WERI-Rb-1 (cell line): ENCODE data around the gene PALD1.
"Not testable (repeated sequence)": the region's sequence is repeated elsewhere in the genome, so short reads cannot be mapped to it uniquely, and the experiment has no call there.

Source experiments
- DNase-seq: peaks from one replicate; pipeline ENCODE4 v3.0.0-alpha.2; 2020
- H3K27ac ChIP-seq: fragments of 250-450 bp; sonication (Bioruptor Pico); 2 replicates; pipeline ENCODE4 v1.5.1; 2020; ENCODE audit warnings: mild to moderate bottlenecking, moderate library complexity
- H3K27me3 ChIP-seq: fragments of 250-450 bp; sonication (Bioruptor Pico); 2 replicates; pipeline ENCODE4 v1.5.1; 2021; ENCODE audit warnings: mild to moderate bottlenecking, low read depth, moderate library complexity; ENCODE audit not compliant: insufficient read depth, severe bottlenecking
- H3K36me3 ChIP-seq: fragments of 250-450 bp; sonication (Bioruptor Pico); 2 replicates; pipeline ENCODE4 v1.5.1; 2020; ENCODE audit warnings: mild to moderate bottlenecking, moderate library complexity
- H3K4me3 ChIP-seq: 2 replicates; pipeline ENCODE4 v1.5.1; 2011; ENCODE audit warnings: low read depth, mild to moderate bottlenecking, control low read depth, low read length
- H3K9me3 ChIP-seq: fragments of 250-450 bp; sonication (Bioruptor Pico); 2 replicates; pipeline ENCODE4 v1.5.1; 2021; ENCODE audit warnings: mild to moderate bottlenecking, moderate library complexity; ENCODE audit not compliant: severe bottlenecking
- TF ChIP-seq, protein P1 (sequence below): IDR thresholded peaks from 2 replicates; pipeline ENCODE4 v1.5.1; 2011; ENCODE audit warnings: low read depth, mild to moderate bottlenecking, control low read depth, inconsistent platforms, low read length

The PALD1 gene

DNA sequence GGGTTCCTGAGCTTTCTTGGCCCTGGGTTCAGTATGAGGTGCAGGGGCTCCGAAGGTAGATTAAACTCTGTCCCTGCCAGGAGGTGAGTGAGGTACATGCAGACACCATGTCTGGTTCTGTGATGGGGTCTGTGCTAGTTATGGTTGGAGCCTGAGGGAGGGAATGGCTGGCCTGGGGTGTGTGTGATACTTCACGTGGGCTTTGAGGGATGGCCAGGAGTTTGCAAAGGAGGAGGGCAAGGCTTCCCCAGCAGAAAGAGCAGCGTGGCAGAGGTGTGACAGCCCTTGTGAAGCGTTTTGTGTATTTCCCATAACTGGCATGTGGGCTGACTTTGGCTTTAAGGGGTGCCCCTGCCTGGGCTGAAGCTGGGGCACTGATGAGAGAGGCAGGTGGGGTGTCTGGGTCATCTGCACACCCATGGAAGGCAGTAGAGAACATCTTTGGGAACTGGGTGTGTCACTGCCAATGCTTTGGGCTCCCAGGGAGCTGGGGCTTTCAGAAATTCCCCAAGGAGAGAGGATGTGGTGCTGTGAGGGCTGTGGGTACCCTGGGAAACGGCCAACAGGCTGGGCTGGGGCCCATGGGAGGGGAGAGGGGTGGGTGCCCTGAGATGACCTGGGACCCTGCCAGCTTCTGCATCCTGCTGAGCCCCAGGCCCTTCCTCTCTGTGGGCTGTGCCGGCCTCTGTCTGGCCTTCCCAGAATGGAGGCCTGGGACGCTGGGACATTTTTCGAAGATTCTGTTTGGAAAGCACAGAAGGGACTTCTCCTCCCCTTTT lies 4.6 kb downstream of the PALD1 start:
- no peaks in the 10 kb centered on the region for H3K9me3 ChIP-seq
- TF ChIP-seq, protein P1, sequence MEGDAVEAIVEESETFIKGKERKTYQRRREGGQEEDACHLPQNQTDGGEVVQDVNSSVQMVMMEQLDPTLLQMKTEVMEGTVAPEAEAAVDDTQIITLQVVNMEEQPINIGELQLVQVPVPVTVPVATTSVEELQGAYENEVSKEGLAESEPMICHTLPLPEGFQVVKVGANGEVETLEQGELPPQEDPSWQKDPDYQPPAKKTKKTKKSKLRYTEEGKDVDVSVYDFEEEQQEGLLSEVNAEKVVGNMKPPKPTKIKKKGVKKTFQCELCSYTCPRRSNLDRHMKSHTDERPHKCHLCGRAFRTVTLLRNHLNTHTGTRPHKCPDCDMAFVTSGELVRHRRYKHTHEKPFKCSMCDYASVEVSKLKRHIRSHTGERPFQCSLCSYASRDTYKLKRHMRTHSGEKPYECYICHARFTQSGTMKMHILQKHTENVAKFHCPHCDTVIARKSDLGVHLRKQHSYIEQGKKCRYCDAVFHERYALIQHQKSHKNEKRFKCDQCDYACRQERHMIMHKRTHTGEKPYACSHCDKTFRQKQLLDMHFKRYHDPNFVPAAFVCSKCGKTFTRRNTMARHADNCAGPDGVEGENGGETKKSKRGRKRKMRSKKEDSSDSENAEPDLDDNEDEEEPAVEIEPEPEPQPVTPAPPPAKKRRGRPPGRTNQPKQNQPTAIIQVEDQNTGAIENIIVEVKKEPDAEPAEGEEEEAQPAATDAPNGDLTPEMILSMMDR, result no peak
- H3K27ac ChIP-seq, result no peak overlapping the region
- peaks cover under 1% of the 10 kb centered on the region for H3K27me3 ChIP-seq
- H3K4me3 ChIP-seq, result no peak overlapping the region
- H3K36me3 ChIP-seq, result no peaks in the 10 kb centered on the region
- no peak for DNase-seq

DNA sequence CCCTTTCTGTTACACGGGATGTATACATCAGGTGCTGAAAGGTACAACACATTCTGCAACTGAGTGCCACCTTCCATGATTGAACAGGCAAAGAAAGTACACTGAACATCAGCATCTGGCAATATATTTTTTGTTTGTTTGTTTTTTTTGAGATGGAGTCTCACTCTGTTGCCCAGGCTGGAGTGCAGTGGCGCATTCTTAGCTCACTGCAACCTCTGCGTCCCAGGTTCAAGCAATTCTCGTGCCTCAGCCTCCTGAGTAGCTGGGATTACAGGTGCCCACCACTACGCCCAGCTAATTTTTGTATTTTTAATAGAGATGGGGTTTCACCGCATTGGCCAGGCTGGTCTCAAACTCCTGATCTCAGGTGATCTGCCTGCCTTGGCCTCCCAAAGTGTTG lies 5.3 kb downstream of the PALD1 start:
- H3K4me3 ChIP-seq, H3K27ac ChIP-seq, DNase-seq, H3K27me3 ChIP-seq, H3K36me3 ChIP-seq, H3K9me3 ChIP-seq: not testable (repeated sequence)

DNA sequence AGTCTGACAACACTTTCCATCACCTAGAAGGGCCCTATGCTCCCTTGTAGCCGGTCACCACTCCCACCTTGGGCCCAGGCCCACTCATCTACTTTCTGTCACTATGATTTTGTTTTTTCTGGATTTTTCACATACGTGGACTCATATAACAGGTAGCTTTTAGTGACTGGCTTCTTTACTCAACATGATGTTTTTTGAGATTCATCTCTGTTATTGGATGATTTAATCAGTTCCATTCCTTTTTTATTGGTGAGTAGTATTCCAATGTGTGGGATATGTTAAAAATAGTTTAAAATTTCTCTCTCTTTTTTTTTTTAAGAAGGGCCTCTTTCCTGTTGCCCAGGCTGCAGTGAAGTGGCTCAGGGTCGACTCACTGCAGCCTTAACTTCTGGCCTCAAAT lies 9.3 kb downstream of the PALD1 start:
- Histone ChIP-seq H3K27me3 (no peaks in the 10 kb centered on the region), H3K4me3 (no peak overlapping the region), H3K27ac (no peak overlapping the region), H3K9me3 (no peaks in the 10 kb centered on the region), H3K36me3 (no peaks in the 10 kb centered on the region)
- TF ChIP-seq, protein P1, result no peak
- DNase-seq, result no peak

DNA sequence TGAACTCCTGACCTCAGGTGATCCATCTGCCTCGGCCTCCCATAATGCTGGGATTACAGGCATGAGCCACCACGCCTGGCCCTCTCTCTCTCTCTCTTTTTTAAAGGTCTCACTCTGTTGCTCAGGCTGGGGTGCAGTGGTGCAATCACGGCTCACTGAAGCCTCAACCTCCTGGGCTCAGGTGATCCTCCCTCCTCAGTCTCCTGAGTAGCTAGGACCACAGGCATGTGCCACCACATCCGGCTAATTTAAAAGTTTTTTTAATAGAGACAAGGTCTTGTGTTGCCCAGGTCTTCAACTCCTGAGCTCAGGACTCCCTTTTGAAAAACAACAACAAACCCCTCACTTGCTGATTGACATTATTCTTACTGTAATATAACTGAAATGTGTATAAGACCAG lies 11.6 kb downstream of the PALD1 start:
- Histone ChIP-seq H3K27ac (no peak overlapping the region), H3K4me3 (no peak overlapping the region), H3K27me3 (no peaks in the 10 kb centered on the region), H3K36me3 (no peaks in the 10 kb centered on the region), H3K9me3 (no peaks in the 10 kb centered on the region)
- DNase-seq, result no peak
- TF ChIP-seq, protein P1, result no peak

DNA sequence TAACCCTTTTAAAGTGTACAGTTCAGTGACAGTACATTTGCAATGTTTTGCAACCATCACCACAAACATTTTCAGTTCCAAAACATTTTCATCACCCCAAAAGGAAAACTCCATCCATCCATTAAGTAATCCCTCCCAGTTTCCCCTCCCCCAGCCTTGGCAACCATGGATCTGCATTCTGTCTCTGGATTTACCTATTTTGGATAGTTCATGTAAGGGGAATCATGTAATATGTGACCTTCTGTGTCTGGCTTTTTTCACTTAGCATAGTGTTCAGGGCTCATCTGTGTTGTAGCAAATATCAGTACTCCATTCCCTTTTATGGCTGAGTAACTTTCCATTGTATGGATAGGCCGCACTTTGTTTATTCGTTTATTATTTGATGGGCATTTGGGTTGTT lies 13.0 kb downstream of the PALD1 start:
- no peaks in the 10 kb centered on the region for H3K9me3 ChIP-seq
- DNase-seq, result no peak
- TF ChIP-seq, protein P1, result no peak
- no peak overlapping the region for H3K27ac ChIP-seq
- no peak overlapping the region for H3K4me3 ChIP-seq
- H3K27me3 ChIP-seq, result no peaks in the 10 kb centered on the region
- no peaks in the 10 kb centered on the region for H3K36me3 ChIP-seq

DNA sequence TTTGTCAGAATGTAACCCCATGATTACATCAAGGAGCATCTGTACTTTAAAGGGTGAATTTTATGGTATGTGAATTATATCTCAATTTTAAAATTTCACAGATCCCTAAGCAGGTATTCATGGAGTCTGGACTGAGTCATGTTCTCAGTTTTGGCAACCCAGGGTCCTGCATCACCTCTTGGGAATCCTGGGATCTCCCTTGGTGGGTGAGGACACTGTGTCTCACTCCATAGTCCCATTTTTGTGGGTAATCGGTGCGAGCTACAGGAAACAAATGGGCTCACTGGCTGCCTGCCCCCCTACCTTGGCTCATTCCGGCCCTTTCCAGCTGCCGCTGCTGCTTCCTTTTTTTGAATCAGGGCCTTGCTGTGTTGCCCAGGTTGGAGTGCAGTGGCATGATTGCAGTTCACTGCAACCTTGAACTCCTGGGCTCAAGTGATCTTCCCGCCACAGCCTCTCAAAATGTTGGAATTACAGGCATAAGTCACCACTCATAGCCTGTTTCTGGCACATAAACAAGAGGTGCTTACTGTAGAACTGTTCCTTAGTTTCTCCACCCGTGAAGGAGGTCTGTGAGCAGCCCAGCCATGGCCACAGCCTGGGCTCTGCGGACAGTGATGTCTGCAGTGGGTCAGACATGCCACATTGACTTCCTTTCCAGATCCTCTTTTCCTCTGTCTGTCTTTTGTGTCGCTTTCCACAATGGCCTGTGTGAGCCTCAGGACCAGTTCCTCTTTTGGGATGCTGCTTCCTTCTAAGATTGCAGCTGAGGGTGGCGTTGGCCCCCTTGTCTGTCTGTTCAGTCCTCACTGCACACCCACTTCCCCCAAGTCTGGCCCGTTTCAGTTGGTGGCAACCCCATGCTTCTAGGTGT lies 14.5 kb downstream of the PALD1 start:
- no peaks in the 10 kb centered on the region for H3K27me3 ChIP-seq
- TF ChIP-seq, protein P1, result no peak
- DNase-seq, result no peak
- H3K9me3 ChIP-seq, result no peaks in the 10 kb centered on the region
- no peak overlapping the region for H3K27ac ChIP-seq
- no peaks in the 10 kb centered on the region for H3K36me3 ChIP-seq
- no peak overlapping the region for H3K4me3 ChIP-seq
